GM18517 (cell line): ENCODE measurements around the gene ECEL1.

Source experiments
- ATAC-seq: cut with Tn5 transposase; IDR thresholded peaks from one replicate; pipeline ENCODE4 v1.9.1; 2021; ENCODE audit warnings: mild to moderate bottlenecking, moderate library complexity; ENCODE audit not compliant: unreplicated experiment

Gene ECEL1

GRCh38 chr2:232523682-232524597, 36.3 kb upstream of the ECEL1 start:
- ATAC-seq, result no peak

GRCh38 chr2:232523402-232523681, 35.7 kb upstream of the ECEL1 start:
- ATAC-seq, result no peak

DNA sequence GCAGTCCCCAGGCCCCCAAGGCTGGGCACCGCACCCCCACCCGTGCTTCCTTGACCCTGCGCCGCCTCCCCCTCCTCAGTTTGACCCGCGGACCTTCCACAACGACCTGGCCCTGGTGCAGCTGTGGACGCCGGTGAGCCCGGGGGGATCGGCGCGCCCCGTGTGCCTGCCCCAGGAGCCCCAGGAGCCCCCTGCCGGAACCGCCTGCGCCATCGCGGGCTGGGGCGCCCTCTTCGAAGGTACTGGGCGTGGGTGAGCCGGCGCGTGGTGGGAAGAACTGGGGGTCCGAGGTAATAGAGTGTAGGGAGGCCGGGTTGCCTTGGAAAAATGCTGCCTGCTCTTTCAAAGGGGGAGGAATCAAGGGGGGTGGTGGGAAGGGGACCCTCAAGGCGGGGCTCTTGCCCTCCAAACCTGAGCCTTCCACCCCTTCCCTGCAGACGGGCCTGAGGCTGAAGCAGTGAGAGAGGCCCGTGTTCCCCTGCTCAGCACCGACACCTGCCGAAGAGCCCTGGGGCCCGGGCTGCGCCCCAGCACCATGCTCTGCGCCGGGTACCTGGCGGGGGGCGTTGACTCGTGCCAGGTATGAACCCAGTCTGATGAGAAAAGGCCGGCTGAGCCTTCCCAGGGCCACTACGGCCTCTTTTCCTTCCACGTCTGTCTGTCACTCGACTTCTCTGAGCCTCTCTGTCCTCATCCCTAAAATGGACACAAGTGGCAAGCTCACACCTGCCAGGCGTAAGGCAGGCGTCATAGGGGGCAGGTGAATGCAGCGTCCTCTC, 35.2 kb upstream of the ECEL1 start:
- no peak for ATAC-seq

DNA sequence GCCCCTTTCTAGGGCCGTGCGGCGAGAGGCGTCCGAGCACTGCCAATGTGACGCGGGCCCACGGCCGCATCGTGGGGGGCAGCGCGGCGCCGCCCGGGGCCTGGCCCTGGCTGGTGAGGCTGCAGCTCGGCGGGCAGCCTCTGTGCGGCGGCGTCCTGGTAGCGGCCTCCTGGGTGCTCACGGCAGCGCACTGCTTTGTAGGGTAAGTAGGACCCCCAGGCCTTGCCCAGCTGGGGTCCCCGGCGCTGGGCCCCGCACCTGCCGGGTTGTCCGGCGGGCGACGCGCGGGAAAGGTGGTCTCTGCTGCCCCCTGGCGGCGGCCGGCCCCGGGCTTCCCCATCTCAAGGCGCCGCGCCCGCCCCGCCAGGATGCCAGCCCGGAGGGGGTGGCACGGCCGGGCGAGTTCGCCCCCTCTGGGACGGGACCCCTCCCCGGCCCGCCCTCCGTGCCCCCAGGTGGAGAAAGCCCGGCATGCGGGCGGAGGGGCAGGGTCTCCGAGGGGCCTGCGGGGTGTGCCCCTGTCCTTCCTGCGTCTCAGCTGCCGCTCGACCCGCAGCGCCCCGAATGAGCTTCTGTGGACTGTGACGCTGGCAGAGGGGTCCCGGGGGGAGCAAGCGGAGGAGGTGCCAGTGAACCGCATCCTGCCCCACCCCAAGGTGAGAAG, 34.5 kb upstream of the ECEL1 start:
- no peak for ATAC-seq

DNA sequence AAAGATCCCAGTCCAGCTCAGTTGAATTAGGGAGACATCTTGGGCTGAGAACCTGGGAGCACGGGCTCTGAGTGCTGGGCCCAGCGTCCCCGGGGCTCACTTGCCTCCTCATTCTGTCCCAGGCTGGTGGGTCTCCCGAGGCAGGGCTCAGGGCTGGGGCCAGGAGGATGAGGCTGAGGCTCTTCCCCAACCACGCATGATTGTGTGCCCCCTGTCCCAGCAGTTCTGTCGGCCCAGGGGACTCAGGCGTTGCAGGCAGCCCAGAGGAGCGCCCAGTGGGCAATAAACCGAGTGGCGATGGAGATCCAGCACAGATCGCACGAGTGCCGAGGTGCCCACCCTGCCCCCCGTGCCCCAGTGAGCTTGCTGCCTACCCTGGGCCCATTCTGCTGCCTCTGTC, 33.5 kb upstream of the ECEL1 start:
- ATAC-seq, result no peak

- no peak for ATAC-seq
These were observed 32.9 kb upstream of the ECEL1 start for GRCh38 chr2:232520489-232520888.

DNA sequence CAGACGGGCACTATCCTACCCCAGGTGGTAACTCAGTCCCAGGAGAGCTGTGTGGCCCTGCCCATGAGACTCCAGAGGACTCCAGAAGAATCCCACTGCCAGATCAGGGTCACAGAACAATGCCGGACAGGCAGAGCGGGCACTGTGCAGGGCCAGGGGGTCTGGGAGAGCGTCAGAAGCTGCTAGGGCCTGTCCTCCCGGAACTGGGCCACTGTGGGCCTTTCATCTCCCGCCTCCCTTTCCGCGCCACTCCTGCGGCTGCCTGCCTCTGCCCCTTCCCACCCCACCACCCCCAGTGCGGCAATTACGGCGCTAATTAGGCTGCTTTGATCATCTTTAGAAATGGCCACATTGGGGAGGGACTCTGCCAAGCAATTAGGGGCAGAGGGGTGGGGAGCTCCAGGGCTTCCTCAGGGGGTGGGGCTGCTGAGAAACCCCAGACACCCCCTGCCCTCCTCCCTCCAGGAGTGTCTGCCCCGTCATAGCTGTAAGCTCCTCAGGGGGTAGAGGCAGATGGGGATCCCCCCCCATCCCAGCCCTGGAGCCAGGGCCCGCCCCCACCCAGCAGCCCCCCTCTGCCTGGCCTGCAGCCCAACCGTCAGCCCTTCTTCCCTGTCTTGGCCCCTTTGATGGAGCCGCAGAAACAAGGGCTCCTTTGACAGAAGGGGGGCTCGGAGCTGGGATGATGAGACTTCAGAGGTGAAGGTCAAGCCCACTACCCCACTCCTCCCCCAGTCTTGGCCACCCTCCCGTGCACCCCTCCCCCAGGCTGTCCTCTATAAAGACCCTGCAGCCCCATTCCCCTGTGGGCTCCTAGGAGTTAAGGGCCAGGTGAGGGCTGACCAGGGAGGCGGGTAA, 32.2 kb upstream of the ECEL1 start, which contains the start of gene PRSS56:
Gene PRSS56 (plus strand): TSS at position 808 of the 858 bp plus-strand sequence. CDS start 211 bp downstream, outside the sequence.
- no peak for ATAC-seq

DNA sequence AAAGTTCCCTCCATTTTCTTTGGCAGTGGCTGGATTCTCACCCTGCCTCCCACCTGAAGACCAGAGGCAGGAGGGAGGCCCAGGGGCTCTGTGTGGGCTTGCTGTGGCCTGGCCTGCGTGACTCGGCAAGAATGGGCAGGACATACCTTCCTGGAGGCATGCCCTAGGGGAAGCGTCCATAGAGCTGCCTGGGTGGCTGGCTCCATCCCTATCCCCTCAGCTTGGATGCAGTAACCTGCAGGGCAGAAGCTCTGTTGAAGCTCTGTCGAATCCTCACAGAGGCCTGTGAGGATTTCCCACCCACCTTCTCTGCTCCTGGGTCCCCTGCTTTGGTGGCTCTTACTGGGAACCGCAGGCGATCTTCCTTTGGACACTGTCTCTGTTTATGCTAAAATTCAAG, 31.2 kb upstream of the ECEL1 start:
- ATAC-seq, result no peak

DNA sequence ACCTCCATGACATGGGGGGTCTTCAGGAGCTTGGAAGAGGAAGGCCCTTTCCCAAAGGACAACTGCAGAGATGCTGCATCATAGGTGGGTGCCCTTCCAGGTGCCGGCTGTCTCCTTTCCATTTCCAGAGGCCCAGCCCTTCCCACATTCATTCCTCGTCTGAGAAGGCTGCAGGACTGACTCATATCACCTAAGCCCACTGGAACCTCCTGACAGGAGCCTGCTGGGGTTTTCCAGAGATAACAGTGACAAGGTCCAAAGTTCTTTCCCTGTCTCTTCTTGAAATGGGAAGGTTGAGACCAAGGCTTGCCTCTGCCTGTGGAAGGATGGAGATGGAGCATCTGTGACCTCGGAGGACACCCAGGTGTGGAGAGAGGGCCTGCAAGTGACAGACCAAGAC, 28.9 kb upstream of the ECEL1 start:
- no peak for ATAC-seq

DNA sequence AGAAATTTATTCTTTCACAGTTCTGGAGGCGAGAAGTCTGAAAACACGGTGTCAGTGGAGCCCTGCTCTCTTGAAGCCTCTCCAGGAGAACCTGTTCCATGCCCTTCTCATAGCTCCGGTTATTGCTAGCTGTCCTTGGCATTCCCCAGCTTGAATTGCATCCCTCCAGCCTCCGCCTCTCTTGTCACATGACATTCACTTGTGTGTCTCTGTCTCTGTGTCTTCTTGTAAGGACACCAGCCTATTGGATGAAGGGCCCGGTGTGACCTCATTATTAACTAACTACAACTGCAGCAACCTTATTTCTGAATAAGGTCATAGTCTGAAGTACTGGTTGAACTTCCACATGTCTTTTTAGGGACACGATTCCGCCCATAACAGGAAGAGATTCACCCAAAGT, 28.0 kb upstream of the ECEL1 start:
- no peak for ATAC-seq

DNA sequence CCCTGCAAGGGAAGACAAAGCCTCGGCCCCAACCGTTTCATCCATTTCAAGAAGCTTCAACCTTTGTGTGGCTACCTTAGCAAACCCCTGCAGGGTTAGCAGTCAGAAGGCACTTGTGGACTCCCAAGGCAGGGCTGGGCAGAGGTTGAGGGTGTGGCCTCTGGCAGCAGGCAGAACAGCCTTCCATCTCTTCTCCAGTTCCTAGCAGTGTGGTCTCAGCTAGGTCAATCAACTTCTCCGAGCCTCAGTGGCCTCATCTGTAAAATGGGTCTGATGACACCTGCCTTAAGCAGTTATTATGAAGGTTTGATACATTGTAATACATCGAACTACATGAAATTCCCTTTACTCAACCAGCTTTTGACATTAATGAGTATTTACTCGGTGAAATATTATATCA, 25.7 kb upstream of the ECEL1 start:
- no peak for ATAC-seq

DNA sequence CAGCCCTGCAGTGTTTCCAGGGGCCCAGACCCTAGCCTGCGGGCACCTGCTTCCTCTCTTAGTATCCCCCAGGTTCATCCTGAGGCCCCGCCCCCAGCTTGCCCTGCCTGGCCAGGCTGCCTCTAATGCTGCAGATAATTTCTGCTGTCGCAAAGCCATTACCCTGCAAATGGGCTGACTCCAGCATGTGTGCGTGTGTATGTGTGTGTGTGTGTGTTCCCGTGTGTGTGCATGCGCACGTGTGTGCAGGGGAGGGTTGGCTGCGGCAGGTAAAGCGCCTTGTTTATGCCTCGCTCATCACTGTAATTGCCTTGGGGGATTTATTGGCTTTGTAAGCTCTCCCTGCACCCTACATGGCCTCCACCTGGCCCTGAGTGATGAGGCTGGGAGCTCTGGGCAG, 25.0 kb upstream of the ECEL1 start:
- ATAC-seq, result no peak

- no peak for ATAC-seq
These were observed 23.8 kb upstream of the ECEL1 start for GRCh38 chr2:232511336-232511890.

DNA sequence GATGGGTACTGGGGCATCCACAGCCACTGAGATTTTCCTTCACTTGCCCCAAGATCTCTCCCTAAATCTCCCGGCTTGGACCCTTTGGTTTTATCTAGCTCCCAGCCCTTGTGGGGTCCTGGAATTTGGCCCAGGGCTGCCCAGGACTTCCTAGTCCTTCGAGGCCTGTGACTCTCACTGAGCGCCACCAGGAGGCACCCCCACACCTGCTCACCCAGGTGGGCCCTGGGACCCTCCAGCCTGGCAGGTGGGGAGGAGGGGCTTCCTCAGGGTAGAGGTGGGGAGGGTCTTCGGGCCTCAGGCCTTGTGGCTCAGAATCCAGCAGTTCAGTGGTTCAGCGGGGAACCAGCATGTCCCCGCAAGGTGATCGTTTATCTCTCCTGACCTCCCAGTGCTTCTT, 20.6 kb upstream of the ECEL1 start:
- no peak for ATAC-seq

- ATAC-seq, result no peak
These were observed 19.1 kb upstream of the ECEL1 start for GRCh38 chr2:232506709-232507108.

- no peak for ATAC-seq
These were observed 18.2 kb upstream of the ECEL1 start for GRCh38 chr2:232505856-232506255.

DNA sequence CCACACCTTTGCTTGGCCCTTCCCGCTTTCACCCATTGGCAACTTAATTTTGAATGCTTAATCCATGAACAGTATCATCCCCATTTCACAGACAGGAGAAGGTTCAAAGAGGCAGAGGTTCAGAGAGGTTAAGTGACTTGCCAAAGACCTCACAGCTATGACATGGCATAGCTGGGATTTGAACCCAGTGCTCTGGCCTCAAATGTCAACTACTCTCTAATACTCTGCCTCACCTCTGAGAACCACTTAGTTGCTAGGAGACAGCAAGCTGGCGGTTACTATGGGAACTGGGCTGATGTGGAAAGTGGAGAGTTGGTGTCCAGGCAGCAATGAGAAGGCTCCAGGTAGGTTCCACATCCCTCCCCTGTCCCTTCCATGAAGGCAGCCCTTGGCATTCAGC, 16.8 kb upstream of the ECEL1 start:
- no peak for ATAC-seq

- no peak for ATAC-seq
These were observed 16.2 kb upstream of the ECEL1 start for GRCh38 chr2:232503809-232504323.

DNA sequence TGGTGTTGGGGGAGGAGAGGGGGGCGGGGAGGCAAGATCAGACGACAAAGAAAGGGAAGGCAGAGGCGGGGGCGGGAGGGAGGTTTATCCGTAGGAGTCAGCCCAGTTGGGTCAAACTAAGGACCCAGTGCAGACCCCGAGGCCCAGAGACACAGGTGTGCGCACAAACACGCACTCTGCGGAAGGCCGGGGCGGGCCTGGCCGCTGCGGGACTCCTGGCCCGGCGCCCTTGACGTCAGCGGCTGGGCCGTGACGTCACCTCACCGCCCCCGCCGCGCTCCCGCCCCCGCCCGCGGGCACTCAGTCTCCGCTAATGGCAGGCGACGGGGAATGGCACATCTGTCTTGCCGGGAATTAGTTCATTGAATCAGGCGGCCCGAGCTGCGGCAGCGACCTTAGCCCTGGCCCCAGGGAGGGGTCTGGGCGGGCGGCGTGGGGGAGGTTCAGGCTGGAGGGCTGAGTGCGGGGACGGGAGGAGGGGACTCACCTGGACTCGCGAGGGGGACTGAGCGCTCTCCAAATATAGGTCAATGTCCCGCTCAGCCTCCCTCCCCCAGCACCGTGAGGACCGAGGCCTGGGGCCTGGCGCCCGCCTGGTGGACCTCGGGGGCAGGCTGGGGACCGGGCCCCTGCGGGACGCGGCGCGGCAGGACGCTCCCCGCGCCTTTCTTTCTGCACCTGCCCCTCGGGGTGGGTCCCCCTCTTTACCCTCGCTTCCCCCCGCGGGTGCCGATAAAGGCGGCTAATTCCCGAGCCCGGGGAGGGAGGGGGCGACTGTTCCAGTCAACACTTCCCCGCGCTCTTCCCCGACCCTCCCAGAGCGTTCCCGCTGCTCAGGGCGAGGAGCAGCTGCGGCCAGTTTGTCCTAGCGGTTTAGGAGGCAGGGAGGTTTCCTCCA, 15.5 kb upstream of the ECEL1 start:
- no peak for ATAC-seq
